ENCODE measurements around the gene ADGRL3.

ADGRL3 gene

DNA sequence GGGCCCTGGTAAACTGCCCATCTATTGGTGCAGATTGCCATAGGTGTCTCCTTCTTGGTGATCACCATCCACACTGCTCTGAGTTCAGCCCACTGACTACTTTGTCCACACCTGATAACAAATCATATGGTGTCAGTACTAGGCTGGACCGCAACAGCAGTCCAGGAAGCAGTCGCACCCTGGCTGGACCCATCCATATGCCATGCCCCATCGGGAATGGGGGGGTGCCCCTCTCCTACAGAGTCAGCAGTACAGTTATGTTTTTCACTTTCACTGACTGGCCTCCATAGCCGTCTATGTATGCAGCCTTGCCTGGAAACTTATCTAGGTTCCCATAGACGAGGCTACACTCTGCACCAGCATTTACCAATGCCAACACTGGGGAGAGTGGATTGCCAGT, 226.1 kb downstream of the ADGRL3 start:
- DNase-seq (ENCODE audit: low read depth in 2 of 2): no peak

GRCh38 chr4:61427099-61427817, 227.1 kb downstream of the ADGRL3 start:
- DNase-seq (ENCODE audit: low read depth in 2 of 2): no peak

DNA sequence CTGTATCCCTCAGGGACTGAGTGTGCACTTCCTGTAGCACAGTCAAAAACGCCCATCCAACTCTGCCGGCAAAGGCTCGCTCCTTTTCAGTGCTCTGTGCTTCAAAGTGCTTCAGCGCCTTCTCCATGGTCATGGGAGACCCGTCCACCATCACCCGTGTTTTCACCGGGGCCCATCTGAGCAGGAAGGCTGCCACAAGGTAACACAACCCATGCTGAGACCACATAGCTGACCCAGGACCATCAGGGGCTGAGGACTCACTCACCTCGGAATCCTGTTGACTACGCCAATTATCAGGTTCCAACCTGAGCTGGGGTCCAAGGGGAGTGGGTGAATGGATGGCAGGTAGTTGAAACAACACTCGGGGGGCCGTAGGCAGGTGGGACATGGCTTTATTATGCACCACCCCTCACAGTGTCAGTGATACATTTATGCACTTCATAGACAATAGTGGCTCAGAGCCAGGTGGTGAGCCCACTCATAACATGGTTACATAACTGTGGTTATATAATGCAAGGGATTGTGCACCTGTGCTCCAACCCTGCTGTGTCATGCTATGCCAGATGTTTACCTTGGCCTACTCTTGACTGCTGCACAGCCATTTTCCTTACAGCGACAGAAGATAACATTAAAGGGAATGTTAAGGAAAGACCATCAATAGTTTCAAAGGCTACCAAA, 227.8 kb downstream of the ADGRL3 start:
- no peak for DNase-seq (ENCODE audit: low read depth in 2 of 2)

DNA sequence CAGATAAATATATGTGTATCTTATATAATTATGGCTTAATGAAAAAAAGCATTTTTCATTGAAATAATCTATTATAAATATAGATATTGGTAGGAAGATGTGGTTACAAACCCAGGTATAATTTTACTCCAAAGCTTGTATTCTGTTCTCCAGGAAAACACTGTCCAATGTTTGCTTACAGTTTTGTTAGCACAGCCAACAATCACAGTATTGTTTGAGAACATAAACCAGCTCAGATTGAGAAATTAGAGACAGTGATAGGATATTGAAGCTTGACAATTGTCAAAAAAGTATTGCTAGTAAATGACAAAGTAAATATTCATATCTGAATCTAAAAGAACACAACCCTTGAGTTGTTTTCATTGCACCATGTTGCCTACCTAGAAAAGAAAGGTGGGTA, 228.8 kb downstream of the ADGRL3 start:
- no peak for DNase-seq (ENCODE audit: low read depth in 2 of 2)

GRCh38 chr4:61431131-61431530, 231.0 kb downstream of the ADGRL3 start:
- no peak for DNase-seq (ENCODE audit: low read depth in 2 of 2)

GRCh38 chr4:61437923-61438322, 237.8 kb downstream of the ADGRL3 start:
- no peak for DNase-seq (ENCODE audit: low read depth in 2 of 2)

DNA sequence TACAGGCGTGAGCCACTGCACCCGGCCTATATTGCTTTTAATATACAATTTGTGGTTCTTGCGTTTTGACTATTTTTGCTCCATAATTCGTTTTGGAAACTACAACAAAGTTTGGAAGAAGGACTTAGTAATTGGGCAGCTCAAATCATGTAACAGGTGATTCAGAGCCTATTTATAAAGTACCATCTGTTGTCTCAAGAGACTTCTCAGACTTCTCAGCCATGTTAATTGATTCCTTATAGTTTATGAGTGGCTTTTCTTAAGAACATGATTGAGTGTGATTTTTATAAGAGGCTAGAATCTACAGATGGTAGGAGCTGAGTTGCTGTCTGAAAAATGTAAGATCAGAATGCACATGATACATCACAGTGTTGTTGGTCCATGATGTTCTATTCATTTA, 240.2 kb downstream of the ADGRL3 start:
- DNase-seq (ENCODE audit: low read depth in 2 of 2): no peak

DNA sequence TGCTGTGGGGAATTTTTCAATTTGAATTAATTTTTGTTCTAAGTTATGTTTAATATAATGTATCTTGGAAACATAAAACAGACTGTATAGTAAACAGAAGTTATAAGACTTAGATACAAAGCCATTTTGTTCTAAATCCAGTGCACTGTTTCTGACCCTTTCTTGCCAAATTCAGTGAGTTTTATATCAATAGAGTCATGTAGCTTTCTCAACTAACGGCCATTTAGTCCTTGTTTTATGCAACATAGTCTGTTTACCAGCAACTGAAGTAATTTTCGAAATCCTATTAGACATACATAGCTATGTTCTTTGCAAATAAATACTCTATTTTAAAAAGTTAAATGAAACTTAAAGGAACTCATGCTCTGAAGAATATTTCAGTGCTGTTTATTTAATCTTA, 242.8 kb downstream of the ADGRL3 start:
- DNase-seq (ENCODE audit: low read depth in 2 of 2): no peak

GRCh38 chr4:61443813-61444510, 243.8 kb downstream of the ADGRL3 start:
- no peak for DNase-seq (ENCODE audit: low read depth in 2 of 2)

DNA sequence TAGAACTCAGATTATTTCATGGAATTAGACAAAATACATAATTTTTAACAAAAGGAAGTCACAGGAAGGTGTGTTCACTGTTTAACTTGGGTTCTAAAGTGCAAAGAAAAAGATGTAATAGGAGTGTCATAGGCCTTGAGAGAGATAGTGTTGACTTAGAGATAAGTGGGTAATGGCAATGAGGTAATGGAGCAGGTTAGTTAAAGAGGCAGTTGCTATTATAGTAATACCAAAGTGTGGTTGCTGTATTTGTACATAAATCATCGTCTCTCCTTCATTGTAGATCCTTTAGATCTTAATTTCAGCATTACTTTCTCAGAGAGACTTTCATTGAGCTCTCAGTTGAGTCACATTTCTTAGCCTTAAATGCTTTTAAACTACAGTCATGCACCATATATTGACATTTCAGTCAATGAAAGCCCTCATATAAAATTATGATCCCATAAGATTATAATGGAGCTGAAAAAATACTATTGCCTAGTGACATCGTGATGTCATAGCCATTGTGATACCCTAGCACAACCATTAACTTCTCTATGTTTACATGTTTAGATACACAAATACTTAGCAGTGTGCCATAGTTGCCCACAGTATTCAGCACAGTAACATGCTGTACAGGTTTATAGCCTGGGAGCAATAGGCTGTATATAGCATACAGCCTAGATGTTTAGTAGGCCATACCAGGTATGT, 245.4 kb downstream of the ADGRL3 start:
- no peak for DNase-seq (ENCODE audit: low read depth in 2 of 2)

GRCh38 chr4:61446941-61447340, 246.8 kb downstream of the ADGRL3 start:
- DNase-seq (ENCODE audit: low read depth in 2 of 2): no peak

DNA sequence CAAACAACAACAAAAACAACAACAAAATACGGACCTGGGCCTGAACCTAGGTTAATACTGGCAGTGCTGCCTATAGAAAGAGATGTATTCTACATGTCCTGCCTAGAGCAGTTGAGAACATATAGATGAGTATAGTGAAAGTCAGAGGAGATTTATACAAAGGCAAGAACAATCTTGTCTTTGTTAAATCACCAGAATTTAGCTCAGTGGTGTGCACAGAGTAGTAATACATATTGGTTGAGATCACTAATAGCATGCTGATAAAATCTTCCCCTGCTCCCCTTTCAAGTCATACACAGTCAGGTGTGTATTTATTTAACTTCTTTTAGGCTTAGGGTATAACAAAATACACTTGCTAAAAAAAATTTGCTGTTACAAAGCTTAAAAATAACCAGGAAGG, 247.8 kb downstream of the ADGRL3 start:
- DNase-seq (ENCODE audit: low read depth in 2 of 2): no peak

DNA sequence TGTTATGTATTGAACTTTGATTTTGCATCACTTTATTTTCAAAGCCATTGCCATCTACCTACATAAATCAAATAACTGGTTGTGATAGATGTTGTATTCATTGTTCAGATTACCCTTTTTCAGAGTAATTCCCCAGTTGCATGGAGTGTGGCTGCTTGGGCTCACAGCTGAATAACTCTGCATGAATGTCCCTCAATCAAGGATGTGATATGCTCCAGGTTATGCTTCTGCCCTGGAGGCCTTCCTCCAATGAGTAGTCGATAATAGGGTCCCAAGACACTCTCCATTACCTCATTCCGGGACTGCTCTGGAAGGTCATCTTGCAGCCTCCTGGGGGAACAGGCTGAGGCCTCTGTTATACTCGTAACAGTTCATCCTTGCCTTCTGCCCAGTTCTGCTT, 251.8 kb downstream of the ADGRL3 start:
- no peak for DNase-seq (ENCODE audit: low read depth in 2 of 2)

DNA sequence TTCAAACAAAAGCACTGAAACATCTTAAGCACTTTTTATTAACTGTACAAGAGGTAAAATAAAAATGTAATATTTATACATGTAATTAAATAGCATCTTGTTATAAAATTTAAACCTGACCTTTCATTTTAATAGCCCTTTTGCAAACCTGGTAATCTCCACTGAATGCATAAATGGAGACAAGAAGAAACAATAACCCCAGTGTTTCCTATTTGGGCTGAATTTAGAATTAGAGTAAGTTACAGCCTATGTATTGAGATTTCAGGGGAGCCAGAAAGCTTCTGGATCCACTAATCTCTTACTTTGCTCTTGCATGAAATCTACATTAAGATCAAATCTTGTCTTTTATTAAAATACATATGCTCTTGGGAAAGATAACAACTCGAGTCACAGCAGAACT, 261.8 kb downstream of the ADGRL3 start:
- no peak for DNase-seq (ENCODE audit: low read depth in 2 of 2)

DNA sequence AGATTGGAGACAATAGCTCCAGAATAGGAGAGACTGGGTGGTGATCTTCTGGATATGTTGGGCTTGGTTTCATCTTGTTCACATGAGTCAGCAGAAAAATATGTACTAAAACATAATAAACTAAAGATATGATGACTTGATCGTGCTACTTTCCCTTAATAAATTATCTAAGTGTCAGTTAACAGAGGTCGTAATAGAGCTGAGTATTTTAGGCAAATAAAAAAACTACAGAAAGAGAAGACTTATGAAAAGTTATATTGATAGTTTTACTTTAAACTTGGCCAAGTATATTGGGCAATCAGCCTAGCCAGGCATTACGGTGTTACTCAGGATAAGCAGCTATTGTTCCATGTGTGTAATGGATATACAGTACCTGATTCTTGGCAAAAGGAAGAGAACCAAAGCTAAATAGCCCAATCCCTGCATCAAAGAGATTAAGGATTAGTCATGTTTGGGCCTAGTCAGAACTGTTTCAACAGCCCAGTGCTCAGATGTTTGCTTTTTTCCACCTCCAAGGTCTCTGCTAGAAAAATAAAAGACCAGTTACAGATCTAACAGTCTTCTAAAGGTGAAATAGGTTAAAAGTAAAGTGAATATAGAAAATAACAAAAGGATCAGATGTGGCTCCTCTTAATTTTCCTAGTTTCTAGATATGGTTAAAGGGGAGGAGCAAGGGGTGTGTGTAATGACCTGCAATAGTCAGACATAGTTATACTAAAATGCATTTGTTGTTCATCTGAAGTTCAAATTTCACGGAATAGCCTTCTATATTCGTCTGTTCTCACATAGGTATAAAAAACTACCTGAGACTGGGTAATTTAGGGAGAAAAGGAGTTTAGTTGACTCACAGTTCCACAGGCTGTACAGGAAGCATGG, 262.6 kb downstream of the ADGRL3 start:
- no peak for DNase-seq (ENCODE audit: low read depth in 2 of 2)

- DNase-seq (ENCODE audit: low read depth in 2 of 2): no peak
These were observed 268.0 kb downstream of the ADGRL3 start for GRCh38 chr4:61468024-61468720.

DNA sequence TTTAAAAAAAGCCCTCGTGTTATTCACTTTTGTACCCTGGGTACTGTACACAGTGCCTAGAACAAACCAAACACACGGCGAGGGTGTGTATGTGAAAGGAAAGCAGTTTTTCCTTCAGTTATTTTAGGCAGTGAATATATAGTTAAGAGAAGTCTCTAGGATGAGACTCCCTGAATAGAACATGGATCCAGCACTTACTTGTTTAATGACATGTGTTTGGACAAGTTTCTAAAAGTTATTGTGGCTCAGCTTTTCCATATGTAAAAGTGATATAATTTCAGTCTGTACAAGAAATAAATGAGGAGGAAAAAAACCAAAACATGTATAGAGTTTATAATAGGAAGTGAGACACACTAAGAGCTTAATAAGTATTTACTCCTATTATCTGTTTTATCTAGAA, 273.2 kb downstream of the ADGRL3 start:
- DNase-seq (ENCODE audit: low read depth in 2 of 2): no peak

DNA sequence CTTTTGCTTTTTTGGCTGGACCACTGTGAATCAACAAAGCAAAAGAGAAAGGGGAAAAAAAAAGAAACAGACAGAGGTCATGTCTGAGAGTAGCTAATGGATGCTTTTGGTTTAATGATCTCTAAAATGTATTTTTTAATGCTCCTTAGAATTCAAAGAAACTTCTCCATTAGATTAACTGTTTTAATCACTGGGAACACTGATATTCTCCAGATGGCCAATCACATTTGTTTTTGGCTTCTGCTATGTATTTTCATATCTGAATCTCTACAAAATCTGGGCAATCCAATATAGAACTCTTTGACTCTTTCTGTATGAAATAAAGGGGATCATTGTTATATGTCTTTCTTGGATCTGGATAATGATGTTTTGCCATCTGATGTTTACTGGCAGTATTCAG, 278.2 kb downstream of the ADGRL3 start:
- DNase-seq (ENCODE audit: low read depth in 2 of 2): no peak

DNA sequence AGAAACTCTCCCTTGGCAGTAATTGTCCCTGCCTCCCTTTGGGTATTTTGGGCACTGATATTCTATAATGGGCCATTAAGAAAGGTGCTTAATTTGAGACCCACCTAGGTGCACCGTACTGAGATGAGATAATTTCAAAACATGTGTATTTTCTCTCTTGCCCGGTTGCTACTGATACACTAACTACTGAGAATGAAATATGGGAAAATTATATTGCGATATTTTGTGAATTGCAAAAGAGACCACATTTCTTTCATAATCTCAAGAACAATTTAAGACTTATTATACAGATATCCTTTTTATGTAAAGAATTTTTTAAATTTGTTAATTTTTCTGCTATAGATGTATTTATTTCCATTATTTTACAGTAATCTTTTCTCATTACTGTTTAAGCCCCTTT, 284.9 kb downstream of the ADGRL3 start:
- DNase-seq (ENCODE audit: low read depth in 2 of 2): no peak

- no peak for DNase-seq (ENCODE audit: low read depth in 2 of 2)
These were observed 289.8 kb downstream of the ADGRL3 start for GRCh38 chr4:61489927-61490326.

GRCh38 chr4:61493041-61493440, 292.9 kb downstream of the ADGRL3 start:
- DNase-seq (ENCODE audit: low read depth in 2 of 2): no peak

All from stimulated activated CD8-positive, alpha-beta memory T cell treated with anti-CD3 and anti-CD28 coated beads, Interleukin-15, amount 100 ng/mL, for 4 hours (primary cell).